HG03460 (cell line): ENCODE results near the gene PEX12.
"Not testable (repeated sequence)": the region's sequence is repeated elsewhere in the genome, so short reads cannot be mapped to it uniquely, and the experiment has no call there.

ENCODE experiments used
- ATAC-seq: cut with Tn5 transposase; IDR thresholded peaks from one replicate; pipeline ENCODE4 v1.9.1; 2021; ENCODE audit not compliant: unreplicated experiment

PEX12 gene

DNA sequence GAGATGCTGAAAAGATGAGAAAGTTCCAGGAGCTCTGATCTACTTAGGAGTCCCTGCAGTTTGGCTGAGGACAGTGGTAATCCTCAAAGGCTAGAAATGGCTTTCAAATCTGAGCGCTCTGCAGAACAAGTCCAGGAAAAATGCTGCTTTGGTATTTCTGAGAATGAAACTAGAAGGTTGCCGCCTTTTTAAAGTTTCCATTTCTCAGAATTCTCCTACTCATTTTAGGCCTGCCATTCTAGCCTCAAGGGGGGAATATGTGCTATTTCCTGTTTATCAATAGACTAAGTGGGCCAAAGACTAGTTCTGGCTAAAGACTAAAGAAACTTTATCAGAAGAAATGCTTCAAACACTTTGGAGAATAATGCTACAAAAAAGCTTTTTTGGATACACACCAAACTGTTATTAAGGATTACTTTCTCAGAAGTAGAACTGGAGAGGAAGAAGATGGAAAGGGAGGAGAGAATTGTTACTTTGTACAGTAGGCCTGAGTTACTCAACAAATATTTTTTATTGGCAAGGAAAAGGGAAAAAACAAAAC lies 40.7 kb downstream of the PEX12 start, which contains the start of gene SLFN12L:
TSS of gene SLFN12L (minus strand) at position 78 of the 541 bp plus-strand sequence. CDS start 15,314 bp downstream, outside the sequence.
- ATAC-seq: no peak

DNA sequence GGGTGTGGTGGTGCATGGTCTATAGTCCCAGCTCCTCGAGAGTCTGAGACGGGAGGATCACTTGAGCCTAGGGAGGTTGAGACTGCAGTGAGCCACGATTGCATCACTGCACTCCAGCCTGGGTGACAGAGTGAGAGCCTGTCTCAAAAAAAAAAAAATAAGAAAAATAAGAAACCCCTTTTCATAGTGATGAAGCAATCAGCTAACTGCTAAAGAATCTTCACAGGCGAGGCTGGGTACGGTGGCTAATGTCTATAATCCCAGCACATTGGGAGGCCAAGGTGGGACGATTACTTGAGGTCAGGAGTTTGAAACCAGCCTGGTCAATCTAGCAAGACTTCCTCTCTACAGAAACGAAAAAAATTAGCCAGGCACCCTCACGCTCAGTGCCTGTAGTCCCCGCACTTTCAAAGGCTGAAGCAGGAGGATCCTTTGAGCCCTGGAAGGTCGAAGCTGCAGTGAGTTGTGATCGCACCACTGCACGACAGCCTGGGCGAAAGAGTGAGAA lies 41.7 kb downstream of the PEX12 start:
- ATAC-seq: no peak

DNA sequence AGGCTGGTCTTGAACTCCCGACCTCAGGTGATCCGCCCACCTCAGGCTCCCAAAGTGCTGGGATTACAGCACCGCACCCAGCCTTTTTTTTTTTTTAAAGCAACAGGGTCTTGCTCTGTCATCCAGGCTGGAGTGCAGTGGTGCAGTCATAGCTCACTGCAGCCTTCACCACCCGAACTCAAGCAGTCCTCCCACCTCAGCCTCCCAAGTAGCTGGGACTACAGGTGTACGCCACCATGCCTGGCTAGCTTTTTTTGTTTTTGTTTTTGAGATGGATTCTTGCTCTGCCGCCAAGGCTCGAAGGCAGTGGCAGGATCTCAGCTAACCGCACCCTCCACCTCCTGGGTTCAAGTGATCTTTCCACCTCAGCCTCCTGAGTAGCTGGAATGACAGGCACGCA lies 43.0 kb downstream of the PEX12 start:
- not testable (repeated sequence) for ATAC-seq

DNA sequence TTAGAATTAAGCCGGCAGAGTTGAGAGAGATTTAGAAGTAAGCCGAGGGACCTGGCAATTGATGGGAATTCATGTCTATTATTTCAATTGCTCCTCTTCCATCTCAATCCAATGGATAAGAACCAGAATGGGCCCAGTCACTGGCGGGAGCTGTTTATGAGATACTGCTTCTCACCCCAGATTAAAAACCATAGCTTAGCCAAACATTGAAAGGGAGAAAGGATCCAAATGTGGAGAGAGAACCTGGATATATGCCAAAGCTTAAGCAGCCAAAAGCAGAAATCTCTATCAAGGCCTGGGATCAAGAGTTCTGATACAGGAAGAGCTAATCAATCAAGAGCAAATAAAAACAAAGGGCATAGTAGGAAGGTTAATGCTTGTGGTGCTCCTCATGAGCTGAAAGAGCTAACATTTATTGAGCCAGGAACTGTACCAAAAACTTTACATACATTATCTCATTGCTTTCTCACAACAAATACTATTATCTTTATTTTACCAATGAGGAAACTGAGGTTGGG lies 43.7 kb downstream of the PEX12 start:
- ATAC-seq: no peak

DNA sequence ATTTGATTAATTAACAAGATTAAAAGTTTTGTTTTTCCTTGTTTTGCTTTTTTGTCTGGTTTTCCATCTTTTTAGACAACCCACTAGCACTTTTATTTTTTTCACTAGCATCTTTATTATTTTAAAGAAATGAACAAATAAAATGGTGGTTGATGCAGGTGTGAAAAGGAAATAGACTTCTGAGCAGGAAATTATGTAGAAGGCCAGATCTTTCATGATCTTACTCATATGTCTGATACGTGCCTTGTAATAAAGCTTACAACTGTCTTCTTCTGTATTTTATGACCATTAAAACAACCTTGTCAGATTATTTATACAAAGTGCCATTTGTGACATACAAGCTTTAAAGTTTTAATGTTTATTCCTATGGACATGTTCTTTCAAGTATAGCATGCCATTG lies 47.2 kb downstream of the PEX12 start:
- ATAC-seq: no peak

DNA sequence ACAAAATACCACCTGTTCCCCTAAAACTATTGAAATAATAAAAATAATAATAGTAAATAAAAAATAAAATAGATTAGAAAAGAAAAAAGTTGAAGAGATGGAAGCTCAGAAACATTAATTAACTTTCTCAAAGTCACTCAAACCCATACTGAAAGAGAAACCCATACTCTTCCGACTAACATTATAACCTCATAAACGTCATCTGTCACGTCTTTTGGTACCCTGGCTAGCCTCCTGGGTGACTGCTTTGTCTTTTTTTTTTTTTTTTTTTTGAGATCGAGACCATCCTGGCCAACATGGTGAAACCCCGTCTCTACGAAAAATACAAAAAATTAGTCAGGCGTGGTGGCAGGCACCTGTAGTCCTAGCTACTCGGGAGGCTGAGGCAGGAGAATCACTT lies 48.5 kb downstream of the PEX12 start:
- ATAC-seq: no peak

DNA sequence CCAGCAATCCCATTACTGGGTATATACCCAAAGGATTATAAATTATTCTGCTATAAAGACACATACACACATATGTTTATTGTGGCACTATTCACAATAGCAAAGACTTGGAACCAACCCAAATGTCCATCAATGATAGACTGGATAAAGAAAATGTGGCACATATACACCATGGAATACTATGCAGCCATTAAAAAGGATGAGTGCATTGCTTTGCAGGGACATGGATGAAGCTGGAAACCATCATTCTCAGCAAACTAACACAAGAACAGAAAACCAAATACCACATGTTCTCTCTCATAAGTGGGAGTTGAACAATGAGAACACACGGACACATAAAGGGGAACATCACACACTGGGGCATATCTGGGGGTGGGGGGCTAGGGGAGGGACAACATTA lies 49.0 kb downstream of the PEX12 start:
- ATAC-seq: not testable (repeated sequence)
